Karpas-422 (cell line): ENCODE measurements around the gene EYA3. TPM values are rescaled to one million over a fixed set of nuclear protein-coding genes. Genes with fewer than 3 reads are reported as not detected.

Experiments
- DNase-seq: peaks from one replicate; pipeline ENCODE4 v3.0.0-alpha.2; 2015
- H2AFZ ChIP-seq: fragments of 200-600 bp; sonication (generic); 2 replicates; pipeline ENCODE4 v1.6.1; 2014; ENCODE audit warnings: antibody characterized with exemption, low read length, mixed read lengths
- H3K27ac ChIP-seq: fragments of 200-600 bp; sonication (generic); 2 replicates; pipeline ENCODE4 v1.5.1; 2014; ENCODE audit warnings: mild to moderate bottlenecking, low read length, moderate library complexity
- H3K27me3 ChIP-seq: fragments of 200-600 bp; sonication (generic); 2 replicates; pipeline ENCODE4 v1.6.1; 2014; ENCODE audit warnings: low read length, mixed read lengths
- H3K36me3 ChIP-seq: fragments of 200-600 bp; sonication (generic); 2 replicates; pipeline ENCODE4 v1.6.1; 2014; ENCODE audit warnings: low read length, mixed read lengths; ENCODE audit not compliant: insufficient read depth
- H3K4me1 ChIP-seq: fragments of 200-600 bp; sonication (generic); 2 replicates; pipeline ENCODE4 v1.6.1; 2014; ENCODE audit warnings: mild to moderate bottlenecking, low read length, mixed read lengths
- H3K4me2 ChIP-seq: fragments of 200-600 bp; sonication (generic); 2 replicates; pipeline ENCODE4 v1.6.1; 2014; ENCODE audit warnings: low read length, low read depth, mild to moderate bottlenecking; ENCODE audit not compliant: poor library complexity, severe bottlenecking
- H3K4me3 ChIP-seq: fragments of 200-600 bp; sonication (generic); 2 replicates; pipeline ENCODE4 v1.5.1; 2014; ENCODE audit warnings: mild to moderate bottlenecking, antibody characterized with exemption, low read length, mixed read lengths
- H3K79me2 ChIP-seq: fragments of 200-600 bp; sonication (generic); 2 replicates; pipeline ENCODE4 v1.6.1; 2014; ENCODE audit warnings: mild to moderate bottlenecking, low read length, mixed read lengths
- H3K9ac ChIP-seq: fragments of 200-600 bp; sonication (generic); 2 replicates; pipeline ENCODE4 v1.6.0; 2014; ENCODE audit warnings: low read length
- H3K9me2 ChIP-seq: fragments of 200-600 bp; sonication (generic), shearing (Covaris generic); replicated peaks from 2 replicates; pipeline ENCODE4 v1.6.0; 2014; ENCODE audit warnings: mild to moderate bottlenecking, low read length, moderate library complexity; ENCODE audit not compliant: insufficient read depth
- H3K9me3 ChIP-seq: fragments of 300-700, 200-600 bp; sonication (generic); 2 replicates; pipeline ENCODE4 v1.6.1; 2014; ENCODE audit warnings: low read length, mixed read lengths
- H4K20me1 ChIP-seq: fragments of 200-600 bp; sonication (generic); 2 replicates; pipeline ENCODE4 v1.6.1; 2014; ENCODE audit warnings: mild to moderate bottlenecking, antibody characterized with exemption, low read length, low read depth; ENCODE audit not compliant: insufficient read depth
- total RNA-seq: library from RNA; depleted of rRNA; stranded (reverse); fragments of >200 nt; shearing (Covaris generic); gene quantifications from 2 replicates; pipeline ENCODE4 v1.2.3, GENCODE V29; 2014; ENCODE audit warnings: low replicate concordance

EYA3 gene
- total RNA-seq, 1 experiment from 2014 or later: 28.3 TPM

GRCh38 chr1:27973771-27974416 is 114.5 kb downstream of the EYA3 start:
- Histone ChIP-seq H3K4me1 (no peaks in the 10 kb centered on the region), H3K27ac (no peak overlapping the region), H3K27me3 (no peaks in the 10 kb centered on the region), H3K79me2 (no peaks in the 10 kb centered on the region), H3K36me3 (0 out of 2 replicates have a peak, but pooled peaks cover 4% of the 10 kb centered on the region), H4K20me1 (no peaks in the 10 kb centered on the region), H2AFZ (no peak overlapping the region), H3K4me2 (no peak overlapping the region), H3K9me2 (no peaks in the 10 kb centered on the region), H3K9me3 (no peaks in the 10 kb centered on the region), H3K9ac (no peak overlapping the region), H3K4me3 (no peak overlapping the region)
- DNase-seq: no peak

- no peak overlapping the region for H3K4me3 ChIP-seq
Measured at GRCh38 chr1:27972141-27972540, 116.3 kb downstream of the EYA3 start.

DNA sequence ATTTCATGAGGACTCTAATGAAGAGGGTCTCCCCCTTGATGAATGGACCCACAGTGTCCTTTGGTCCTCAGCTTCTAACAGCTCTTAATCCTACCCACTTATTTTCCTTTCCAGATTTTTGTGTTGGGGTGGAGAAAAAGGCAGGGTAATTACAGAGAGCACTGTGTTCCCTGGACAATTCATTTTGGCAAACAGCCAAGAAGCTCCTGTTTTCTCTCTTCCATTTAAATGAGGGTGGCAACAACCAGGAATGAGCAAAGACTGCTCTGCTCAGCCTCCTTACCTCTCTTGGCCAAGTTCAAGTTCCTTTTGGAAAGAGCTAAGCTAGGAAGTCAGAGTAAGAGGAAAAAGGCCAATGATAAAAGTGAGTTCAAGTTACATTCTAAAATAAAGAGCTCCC is 116.7 kb downstream of the EYA3 start:
- DNase-seq: no peak
- Histone ChIP-seq H3K4me3 (no peak overlapping the region), H3K27ac (no peak overlapping the region), H3K9me2 (no peaks in the 10 kb centered on the region), H3K9ac (no peak overlapping the region), H3K4me2 (no peak overlapping the region), H3K9me3 (no peaks in the 10 kb centered on the region), H3K27me3 (no peaks in the 10 kb centered on the region), H3K4me1 (no peaks in the 10 kb centered on the region), H2AFZ (no peak overlapping the region), H4K20me1 (no peaks in the 10 kb centered on the region), H3K79me2 (no peaks in the 10 kb centered on the region), H3K36me3 (no peaks in the 10 kb centered on the region)

More at GRCh38 chr1:27972141-27972540, 116.3 kb downstream of the EYA3 start:
- Histone ChIP-seq H3K79me2 (no peaks in the 10 kb centered on the region), H4K20me1 (no peaks in the 10 kb centered on the region), H3K9ac (no peak overlapping the region), H3K4me2 (no peak overlapping the region), H2AFZ (no peak overlapping the region), H3K4me1 (no peaks in the 10 kb centered on the region), H3K27ac (no peak overlapping the region), H3K36me3 (no peaks in the 10 kb centered on the region), H3K9me2 (no peaks in the 10 kb centered on the region), H3K27me3 (no peaks in the 10 kb centered on the region), H3K9me3 (no peaks in the 10 kb centered on the region)
- DNase-seq: no peak

DNA sequence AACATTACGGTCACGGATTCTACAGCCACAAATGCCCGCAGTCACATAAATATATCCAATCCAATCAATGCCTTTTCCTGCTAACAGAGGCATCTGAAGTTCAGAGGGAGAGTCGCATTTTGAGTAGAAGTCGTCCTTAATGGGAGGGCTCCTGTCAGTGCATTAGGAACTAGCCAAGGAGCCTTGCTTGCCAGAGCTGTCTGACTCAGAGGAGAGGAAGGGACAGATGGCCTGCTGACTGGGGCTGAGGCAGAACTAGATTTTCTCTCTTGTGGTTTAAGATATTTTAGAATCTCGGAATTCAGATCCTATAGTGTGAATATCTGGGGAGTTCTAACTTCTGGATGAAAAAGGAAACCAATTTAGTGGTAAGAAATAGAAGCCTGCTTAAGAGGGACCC is 118.0 kb downstream of the EYA3 start:
- Histone ChIP-seq H2AFZ (no peak overlapping the region), H3K9ac (no peak overlapping the region), H3K4me3 (no peak overlapping the region), H3K79me2 (no peaks in the 10 kb centered on the region), H3K4me1 (no peaks in the 10 kb centered on the region), H3K4me2 (no peak overlapping the region), H4K20me1 (no peaks in the 10 kb centered on the region), H3K9me3 (no peaks in the 10 kb centered on the region), H3K27ac (no peak overlapping the region), H3K36me3 (no peaks in the 10 kb centered on the region), H3K27me3 (no peaks in the 10 kb centered on the region), H3K9me2 (no peaks in the 10 kb centered on the region)
- DNase-seq: no peak

GRCh38 chr1:27968692-27969091 is 119.7 kb downstream of the EYA3 start:
- no peak overlapping the region for H3K27ac ChIP-seq
- H3K4me3 ChIP-seq: no peak overlapping the region
- H3K4me1 ChIP-seq: no peaks in the 10 kb centered on the region
- H3K9me2 ChIP-seq: no peaks in the 10 kb centered on the region
- DNase-seq: no peak
- H3K27me3 ChIP-seq: no peaks in the 10 kb centered on the region
- no peaks in the 10 kb centered on the region for H3K79me2 ChIP-seq
- H2AFZ ChIP-seq: no peak overlapping the region
- no peak overlapping the region for H3K9ac ChIP-seq
- H3K9me3 ChIP-seq: no peaks in the 10 kb centered on the region
- no peaks in the 10 kb centered on the region for H4K20me1 ChIP-seq
- no peak overlapping the region for H3K4me2 ChIP-seq
- H3K36me3 ChIP-seq: no peaks in the 10 kb centered on the region

DNA sequence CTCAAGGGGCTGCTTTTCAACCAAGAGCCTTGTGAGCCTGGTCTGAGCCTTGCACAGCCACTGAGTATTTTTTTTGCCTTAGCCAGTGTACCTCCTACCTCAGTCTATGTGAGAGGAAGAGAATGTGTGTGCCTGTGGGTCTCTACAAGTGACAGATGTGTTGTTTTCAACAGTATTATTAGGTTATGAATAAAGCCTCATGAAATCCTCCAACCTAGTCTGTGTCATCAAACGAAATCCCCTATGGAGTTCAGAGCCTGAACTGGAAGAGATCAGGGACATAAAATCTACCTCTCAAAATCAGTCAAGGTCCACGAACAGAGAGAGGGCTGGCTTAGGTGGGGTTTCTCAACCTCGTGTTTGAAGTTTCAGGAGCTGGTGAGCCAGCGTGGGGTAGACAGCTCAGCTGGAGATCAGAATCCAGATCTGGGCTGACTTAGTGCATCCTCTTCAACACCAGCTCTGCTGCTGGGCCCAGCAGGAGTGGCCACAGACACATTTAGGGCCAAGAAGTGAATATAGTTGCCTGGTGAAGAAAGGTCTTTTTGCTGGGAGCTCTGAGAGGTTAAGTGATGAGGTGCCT is 120.4 kb downstream of the EYA3 start:
- Histone ChIP-seq H3K36me3 (no peaks in the 10 kb centered on the region), H3K27ac (no peak overlapping the region), H2AFZ (no peak overlapping the region), H3K79me2 (no peaks in the 10 kb centered on the region), H3K9me3 (no peaks in the 10 kb centered on the region), H3K4me1 (no peaks in the 10 kb centered on the region), H3K4me2 (no peak overlapping the region), H4K20me1 (no peaks in the 10 kb centered on the region), H3K9me2 (no peaks in the 10 kb centered on the region), H3K4me3 (no peak overlapping the region), H3K27me3 (no peaks in the 10 kb centered on the region), H3K9ac (no peak overlapping the region)
- no peak for DNase-seq

DNA sequence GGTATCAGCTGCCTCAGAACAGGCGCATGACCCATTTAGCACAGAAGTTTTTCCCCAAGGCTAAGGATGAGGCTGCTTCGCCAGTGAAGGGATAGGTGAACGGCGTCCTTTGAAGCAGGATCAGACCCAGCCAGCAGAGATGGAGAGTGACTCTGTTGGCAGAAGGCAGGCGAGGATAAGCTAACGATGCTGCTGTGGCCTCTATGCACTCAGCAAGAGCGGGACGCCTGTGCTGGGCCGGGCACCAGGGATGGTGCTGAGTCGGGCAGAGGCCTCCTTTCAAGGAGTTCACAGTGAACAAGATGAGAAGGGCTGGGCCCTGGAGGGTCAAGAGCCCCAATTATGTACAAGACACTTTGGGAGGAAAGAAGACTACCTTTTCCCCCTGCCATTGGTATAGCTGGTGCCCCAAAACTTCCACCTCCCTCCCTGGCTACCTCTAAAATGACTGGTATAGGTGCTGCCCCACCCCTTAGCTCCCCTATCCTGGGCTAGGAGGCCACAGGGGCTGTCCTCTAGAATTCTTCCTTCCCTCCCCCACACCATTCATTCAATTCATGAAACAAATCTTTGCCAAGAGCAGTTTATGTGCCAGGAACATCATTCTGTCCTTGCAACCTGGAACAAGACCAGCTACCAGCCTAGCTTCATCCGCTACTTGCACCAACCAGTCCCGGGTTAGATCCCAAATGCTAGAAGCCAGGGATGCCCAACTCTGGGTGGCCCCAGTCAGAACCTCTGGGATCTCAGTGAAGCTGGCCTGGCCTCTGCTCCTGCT is 121.1 kb downstream of the EYA3 start:
- H3K27me3 ChIP-seq: no peaks in the 10 kb centered on the region
- no peak overlapping the region for H2AFZ ChIP-seq
- H3K4me1 ChIP-seq: no peaks in the 10 kb centered on the region
- no peaks in the 10 kb centered on the region for H3K79me2 ChIP-seq
- H3K36me3 ChIP-seq: no peaks in the 10 kb centered on the region
- no peak overlapping the region for H3K9ac ChIP-seq
- H3K4me2 ChIP-seq: no peak overlapping the region
- H3K9me3 ChIP-seq: no peaks in the 10 kb centered on the region
- DNase-seq: no peak
- no peak overlapping the region for H3K4me3 ChIP-seq
- H4K20me1 ChIP-seq: no peaks in the 10 kb centered on the region
- H3K27ac ChIP-seq: no peak overlapping the region
- no peaks in the 10 kb centered on the region for H3K9me2 ChIP-seq

DNA sequence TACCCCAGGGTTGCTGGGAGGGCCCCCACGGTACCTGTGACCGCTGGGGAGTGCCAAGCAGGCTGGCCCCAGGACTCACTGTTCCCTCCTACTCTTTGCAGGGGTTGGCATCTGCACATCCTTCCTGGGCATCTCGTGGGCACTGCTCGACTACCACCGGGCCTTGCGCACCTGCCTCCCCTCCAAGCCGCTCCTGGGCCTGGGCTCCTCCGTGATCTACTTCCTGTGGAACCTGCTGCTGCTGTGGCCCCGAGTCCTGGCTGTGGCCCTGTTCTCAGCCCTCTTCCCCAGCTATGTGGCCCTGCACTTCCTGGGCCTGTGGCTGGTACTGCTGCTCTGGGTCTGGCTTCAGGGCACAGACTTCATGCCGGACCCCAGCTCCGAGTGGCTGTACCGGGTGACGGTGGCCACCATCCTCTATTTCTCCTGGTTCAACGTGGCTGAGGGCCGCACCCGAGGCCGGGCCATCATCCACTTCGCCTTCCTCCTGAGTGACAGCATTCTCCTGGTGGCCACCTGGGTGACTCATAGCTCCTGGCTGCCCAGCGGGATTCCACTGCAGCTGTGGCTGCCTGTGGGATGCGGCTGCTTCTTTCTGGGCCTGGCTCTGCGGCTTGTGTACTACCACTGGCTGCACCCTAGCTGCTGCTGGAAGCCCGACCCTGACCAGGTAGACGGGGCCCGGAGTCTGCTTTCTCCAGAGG is 121.9 kb downstream of the EYA3 start:
- Histone ChIP-seq H3K79me2 (no peaks in the 10 kb centered on the region), H3K27ac (no peak overlapping the region), H3K36me3 (no peaks in the 10 kb centered on the region)

More for the DNA sequence above, 121.9 kb downstream of the EYA3 start:
- no peak overlapping the region for H2AFZ ChIP-seq
- H3K9me3 ChIP-seq: no peaks in the 10 kb centered on the region
- peaks cover 6% of the 10 kb centered on the region for H3K4me1 ChIP-seq
- no peaks in the 10 kb centered on the region for H3K27me3 ChIP-seq
- H3K9me2 ChIP-seq: no peaks in the 10 kb centered on the region
- no peak overlapping the region for H3K4me3 ChIP-seq
- H3K4me2 ChIP-seq: no peak overlapping the region
- no peaks in the 10 kb centered on the region for H4K20me1 ChIP-seq
- no peak for DNase-seq
- no peak overlapping the region for H3K9ac ChIP-seq
